HT1080 (cell line): ENCODE results near the gene KRT16. TPM values are rescaled to one million over a fixed set of nuclear protein-coding genes. Genes with fewer than 3 reads are reported as not detected.
"Not testable (repeated sequence)": the region's sequence is repeated elsewhere in the genome, so short reads cannot be mapped to it uniquely, and the experiment has no call there.

Experiments used
- DNase-seq: peaks from one replicate; pipeline ENCODE4 v3.0.0-alpha.2; 2015; ENCODE audit warnings: low read depth
- total RNA-seq: library from RNA; depleted of rRNA; stranded (reverse); fragments of >200 nt; shearing (Covaris generic); gene quantifications from 2 replicates; pipeline ENCODE4 v1.2.3, GENCODE V29; 2014

KRT16 gene
- total RNA-seq, 1 experiment from 2014 or later: not detected

DNA sequence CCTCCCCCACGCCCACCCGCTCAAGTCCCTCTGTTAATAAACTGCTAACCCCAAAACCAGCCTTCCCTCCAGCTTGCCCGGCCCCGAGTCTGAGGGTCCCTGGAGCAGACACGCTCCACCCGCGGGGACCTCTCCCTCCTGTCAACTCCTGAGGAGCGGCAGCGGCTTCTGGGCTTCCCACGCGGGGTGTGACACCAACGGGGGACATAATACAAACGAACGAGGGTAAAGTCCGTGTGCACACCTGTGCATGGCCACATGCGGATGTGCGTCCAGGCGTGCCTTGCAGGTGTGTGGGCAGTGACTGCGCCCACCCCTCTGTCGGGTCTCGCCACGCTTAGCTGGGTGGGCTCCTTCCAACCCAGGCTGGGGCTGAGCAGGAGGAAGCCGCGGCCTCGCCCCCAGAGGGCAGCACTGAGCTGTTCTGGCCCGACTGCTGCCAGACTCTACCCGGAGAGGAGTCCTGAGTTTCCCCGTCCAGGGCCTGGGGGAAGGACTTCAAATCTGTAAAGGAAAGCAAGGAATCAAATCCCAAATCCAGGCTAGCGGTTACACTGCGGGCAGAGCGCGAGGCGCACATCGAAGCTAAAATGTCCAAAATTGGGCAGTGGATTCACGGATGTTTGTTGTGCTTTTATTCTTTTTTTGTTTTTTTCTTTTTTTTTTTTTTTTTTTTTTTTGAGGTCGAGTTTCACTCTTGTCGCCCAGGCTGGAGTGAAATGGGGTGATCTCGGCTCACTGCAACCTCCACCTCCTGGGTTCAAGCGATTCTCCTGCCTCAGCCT is 36.0 kb upstream of the KRT16 start:
- peak; percentile 73 for DNase-seq

DNA sequence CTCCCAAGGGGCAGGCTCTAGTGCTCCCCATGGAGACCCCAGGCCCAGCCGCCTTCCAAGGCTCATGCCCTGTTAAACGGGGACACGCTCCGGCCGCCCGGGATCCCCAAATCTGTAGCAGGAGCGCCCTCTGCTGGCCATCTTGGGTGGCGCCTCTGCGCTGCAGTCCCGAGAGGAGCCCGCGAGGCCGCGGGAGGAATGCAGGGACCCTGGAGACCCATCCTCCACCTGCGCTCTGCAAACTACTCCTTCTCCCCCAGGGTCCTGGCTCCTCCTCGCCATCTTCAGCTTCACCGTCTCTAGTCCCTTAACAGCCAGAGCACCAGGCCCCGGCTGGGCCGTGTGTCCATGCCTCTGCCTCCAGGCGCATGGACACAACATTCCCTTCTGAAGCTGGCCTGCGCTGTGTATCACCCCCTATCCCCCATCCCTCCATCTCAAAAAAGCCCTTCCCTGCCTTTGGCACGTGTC is 35.4 kb upstream of the KRT16 start:
- peak; percentile 72 for DNase-seq

DNA sequence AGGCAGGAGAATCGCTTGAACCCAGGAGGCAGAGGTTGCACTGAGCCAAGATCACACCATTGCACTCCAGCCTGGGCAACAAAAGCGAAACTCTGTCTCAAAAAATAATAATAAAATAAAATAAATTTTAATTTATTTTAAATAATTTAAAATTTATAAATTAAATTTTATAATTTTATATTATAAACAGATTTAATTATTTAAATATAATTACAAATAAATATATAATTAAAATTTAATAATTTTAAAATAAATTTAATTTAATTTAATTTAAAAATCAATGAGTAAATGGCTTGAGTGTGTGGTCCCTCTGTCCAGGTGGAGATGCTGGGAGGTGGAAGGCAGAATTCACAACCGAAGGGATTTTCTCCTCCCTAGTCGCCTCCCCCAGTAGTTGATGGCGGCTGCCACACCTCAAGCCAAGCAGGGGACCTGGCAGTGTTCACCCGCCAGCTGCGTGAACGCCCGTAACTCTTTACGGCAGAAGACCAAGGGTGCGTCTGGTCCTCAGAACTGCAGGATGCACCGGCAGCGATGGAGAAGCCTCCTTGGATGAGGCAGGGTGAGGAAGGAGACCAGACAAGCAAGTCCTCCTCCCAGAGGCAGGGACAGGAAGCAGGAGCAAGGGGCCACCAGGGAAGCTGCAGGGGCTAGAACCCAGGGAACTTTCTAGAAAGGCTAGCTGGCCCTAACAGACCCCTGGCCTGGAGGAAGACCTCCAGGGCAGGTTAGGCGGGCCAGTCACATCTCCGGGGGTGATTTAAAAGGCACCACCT is 34.7 kb upstream of the KRT16 start:
- DNase-seq: no peak

DNA sequence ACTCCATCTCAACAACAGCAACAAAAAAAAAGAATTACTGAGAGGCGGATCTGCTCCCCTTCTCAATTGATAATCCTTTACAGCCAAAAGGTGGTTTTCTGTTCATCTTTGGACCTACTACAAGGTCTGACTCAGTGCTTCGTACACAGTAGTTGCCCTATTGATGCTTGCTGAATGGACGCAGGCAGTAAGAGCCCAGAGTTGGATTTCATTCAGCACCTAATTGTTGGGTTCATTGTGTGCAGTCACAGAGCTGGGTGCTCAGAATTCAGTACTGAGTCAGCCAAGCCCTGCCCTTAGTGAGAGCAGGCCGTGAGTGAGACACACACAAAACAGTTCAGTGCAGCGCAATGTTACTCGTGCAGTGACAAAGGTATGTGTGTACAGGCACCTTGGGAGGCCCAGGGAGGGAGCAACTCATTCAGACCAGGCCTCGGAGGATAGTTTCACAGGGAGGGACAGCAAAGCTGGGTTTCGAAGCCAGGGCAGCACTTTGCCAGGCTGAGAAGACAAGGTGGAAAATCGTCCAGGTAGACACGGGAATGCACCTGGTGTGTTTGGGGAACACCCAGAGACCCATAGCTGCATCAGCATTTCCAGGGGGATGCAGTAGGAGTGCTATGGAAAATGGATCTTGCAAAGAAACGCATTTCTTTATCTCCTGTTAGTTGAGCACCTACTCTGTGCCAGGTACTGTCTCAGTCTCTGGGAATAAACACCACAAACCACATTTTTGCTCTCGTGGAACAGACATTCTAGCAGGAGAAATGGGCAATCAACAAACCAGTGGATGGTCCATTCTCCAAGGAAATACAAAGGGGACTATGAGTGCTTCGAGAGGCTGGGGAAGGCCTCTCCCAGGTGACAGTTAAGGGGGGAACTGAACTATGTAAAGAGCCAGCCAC is 29.9 kb upstream of the KRT16 start:
- DNase-seq: no peak

DNA sequence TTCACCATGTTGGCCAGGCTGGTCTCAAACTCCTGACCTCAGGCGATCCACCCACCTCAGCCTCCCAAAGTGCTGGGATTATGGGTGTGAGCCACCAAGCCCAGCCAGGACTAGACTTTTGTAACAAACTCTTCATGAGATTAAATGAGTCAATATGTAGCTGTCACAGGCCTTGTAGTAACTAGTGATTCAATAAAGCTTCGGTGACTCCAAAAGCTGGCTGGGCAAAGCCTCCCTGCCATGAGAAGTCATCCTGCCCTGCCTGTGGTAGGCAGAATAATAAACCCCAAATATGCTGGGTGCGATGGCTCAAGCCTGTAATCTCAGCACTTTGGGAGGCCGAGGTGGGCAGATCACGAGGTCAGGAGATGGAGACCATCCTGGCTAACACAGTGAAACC is 28.0 kb upstream of the KRT16 start:
- not testable (repeated sequence) for DNase-seq

DNA sequence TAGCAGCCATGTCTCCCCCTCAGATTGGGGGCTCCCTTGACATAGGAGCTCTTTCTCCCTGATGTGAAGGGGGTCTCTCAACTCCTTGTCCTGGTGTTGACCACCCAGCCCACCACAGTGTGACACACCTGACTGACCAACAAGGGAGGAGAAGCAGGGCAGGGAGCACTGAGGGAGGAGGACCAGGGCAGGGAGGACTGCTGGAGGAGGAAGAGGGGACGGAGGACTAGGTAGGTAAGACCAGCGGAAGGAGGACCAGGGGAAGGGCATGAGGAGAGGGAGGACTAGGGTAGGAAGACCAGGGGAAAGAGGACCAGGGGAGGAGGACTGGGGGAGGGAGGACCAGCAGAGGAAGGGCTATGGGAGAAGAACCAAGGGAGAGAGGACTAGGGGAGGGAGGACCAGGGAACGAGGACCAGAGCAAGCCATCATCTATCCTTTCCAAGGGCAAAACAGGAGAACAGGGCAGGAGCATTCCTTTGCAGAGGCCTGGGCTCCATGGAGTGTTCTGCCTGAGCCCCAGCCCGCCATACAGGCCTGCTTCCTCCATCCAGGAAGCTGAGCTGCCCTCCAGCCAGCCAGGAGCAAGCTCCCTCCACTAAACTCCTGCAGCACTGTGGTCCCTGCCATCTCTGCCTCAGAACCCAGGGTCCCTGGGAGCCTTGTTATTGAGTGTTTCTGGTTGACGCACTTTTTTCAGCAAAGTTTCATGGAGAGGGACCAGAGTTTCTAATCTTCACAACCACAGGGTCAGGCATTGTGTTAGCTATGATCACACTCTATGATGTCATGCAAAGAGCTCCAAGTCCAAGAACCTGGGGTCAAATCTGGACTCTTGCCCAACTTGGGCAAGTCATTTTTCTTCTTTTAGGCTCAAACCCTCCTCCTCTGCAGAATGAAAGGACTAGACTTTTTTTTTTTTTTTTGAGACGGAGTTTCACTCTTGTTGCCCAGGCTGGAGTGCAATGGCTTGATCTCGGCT is 27.2 kb upstream of the KRT16 start:
- no peak for DNase-seq

DNA sequence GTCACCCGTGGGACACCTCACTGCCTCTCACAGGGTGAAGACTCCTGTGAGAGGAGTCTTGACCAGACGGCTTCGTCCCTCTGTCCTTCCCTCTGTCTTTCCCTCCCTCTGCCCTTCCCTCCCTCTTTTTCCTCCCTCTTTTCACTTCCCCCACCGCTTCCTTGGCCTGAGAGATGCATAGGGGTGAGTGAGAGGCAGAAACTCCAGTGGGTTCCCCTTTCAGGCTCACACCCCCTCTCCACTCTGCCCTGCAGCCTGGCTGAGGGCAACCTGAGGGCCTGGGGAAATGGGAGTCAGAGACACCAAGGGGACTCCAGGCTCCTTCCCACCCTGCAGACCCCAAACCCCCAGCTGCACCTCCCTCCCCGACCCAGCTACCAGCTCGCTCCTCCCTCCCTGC is 26.4 kb upstream of the KRT16 start:
- DNase-seq: no peak

DNA sequence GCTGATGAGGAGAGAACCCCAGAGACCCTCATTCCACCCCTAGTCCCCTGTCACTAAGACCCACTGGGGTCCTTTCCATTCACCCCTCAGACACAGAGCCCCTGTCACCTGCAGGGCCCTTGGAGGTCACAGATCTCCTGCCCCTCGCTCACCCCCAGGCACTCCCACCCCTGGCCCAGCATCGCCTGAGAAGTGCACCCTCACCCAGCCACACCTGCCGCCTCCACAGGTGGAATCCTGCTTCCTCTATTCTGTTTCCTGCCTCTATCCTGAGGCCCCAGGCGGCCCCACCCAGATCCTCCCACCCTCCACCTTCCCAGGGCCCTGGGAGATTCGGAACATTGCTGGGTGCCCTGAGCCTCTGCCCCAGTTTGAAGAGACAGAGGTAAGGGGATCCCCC is 25.6 kb upstream of the KRT16 start:
- DNase-seq: no peak

DNA sequence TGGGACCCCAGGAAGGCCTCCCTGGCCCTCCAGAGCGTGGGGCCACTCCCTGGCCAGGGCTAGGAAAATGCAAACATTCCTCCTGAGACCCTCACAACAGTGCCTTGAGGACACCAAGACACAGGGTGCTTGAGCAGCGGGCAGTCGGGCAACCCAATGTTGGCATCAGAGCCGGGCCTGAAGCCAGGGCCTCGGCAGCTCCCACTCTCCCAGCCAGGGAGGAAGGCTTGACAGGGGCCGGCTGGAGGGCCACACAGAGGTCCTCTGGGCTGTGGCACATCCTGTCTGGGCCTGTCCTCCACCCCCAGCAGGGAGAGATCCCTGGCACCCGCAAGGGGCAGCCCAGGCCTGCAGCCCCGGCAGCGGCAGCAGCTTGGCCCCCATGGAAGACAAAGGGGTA is 24.1 kb upstream of the KRT16 start:
- no peak for DNase-seq

DNA sequence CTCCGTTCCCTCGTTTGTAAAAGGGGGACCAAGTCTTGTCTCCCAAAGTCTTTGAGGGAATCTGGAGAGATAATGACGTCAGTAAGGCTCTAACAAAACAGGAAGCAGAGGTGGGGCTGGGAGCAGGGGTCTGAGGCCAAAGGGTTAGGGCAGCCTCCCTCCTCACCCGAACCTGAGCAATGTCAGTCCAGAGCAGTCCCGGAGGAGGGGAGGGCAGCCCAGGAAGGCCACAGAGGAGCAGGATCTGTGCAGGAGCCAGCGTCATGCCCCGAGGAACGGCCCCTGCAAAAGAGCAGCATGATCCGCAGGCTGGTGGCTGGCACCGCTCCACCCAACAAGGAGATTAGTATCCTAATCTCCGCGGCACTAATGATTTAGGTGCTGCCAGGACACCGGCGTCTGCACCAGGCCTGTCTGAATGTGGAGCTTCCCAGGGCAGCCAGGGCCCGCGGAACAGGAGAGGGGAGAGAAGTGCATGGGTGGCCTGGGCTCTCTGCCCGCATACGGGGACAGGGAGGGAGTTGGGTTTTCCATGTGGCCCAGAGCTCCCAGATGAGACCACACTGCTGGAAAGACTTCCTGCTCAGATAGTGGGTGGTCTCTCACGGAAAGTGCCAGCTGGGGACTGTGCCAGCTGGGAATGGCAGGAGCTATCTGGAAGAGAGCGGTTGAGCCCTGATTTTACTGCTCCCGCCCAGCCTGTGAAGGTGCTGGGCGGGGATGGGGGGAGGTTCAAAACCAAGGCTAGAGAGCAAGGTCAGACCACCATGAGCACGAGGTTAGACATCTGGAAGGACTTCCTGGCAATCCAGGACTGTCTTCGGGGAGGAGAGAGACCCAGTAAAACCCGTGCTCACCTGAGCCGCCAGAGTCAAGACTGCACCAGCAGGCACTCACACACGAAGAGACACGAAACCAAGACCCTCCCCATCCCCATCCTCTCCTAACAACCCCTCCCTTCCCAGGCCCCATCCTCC is 22.8 kb upstream of the KRT16 start:
- no peak for DNase-seq

DNA sequence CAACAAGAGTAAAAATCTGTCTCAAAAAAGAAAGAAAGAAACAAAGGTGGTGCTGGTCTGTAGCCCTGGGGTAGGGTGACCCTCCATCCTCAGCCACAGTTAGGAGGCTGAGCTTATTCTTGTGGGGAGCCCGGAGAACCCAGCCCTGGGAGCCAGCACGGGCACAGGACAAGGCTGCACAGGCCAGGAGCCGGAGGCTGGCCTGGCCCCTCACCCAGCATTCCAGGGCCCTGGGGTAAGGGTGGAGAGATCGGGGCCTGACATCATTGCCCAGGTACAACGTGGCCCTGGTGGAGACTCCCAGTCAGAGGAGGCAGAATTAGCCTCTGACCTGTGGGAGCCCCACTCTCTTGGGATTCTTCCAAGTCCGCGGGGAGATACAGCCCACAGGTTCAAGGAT is 22.1 kb upstream of the KRT16 start:
- DNase-seq: no peak

DNA sequence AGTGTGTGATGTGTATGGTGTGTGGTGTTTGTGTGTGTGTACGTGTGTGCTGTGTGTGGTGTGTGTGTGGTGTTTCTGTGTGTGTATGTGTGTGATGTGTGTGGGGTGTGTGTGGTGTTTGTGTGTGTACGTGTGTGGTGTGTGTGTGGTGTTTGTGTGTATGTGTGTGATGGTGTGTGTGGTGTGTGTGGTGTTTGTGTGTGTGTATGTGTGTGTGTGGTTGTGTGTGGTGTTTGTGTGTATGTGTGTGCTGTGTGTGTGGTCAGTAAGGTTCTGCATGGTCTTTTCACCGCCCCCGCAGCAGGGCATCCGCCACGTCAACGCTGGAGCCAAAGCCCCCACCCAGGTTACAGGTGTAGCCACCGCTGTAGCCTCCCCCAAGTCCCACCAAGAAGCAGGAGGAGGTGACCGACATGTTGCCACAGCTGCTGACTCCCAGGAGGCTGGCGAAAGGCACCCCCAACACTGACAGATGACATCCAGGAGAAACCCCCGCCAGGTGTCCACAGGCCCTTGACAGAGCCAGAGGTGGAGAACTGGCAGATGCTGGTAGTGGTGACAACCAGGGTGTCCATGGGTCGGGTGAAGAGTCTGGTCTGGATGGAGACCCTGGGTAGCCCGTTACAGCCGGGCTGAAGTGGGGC is 21.1 kb upstream of the KRT16 start:
- DNase-seq: no peak

DNA sequence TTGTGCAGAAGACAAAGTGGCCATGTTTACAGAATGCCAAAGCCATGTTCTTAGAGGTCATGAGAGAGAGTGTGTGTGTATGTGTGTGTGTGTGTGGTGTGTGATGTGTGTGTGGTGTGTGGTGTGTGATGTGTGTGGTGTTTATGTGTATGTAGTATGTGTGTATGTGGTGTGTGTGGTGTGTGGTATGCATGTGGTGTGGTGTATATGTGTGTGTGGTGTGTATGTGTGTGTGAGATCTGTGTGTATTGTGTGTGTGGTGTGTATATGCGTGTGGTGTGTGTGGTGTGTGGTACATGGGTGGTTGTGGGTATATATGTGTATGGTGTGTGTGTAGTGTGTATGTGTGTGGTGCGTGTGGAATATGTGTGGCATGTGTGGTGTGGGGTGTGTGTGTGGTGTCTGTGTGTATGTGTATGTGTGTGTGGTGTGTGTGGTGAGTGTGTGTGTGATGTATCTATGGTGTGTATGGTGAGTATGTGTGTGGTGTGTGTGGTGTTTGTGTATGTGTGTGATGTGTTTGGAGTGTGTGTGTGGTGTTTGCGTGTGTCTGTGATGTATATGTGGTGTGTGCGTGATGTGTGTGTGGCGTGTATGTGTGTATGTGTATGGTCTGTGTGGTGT is 20.0 kb upstream of the KRT16 start:
- no peak for DNase-seq

DNA sequence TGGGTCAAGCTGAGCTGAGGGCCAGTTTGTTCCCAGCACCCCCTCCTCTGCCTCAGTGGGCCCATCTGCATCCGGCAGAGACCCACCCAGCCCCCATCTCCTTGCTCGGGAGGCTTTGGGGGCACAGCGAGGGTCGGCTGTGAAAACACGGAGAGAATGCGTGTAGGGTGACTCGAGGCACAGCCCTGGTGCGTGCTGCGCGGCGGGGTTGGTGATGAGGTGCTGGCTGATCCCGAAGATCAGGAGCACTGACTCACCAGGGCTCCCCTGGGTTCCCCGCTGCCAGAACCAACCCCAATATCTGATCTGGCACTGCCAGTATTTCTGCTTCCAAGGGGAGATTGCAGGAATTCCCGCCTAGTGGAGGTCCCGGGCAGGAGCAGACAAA is 19.3 kb upstream of the KRT16 start:
- no peak for DNase-seq

DNA sequence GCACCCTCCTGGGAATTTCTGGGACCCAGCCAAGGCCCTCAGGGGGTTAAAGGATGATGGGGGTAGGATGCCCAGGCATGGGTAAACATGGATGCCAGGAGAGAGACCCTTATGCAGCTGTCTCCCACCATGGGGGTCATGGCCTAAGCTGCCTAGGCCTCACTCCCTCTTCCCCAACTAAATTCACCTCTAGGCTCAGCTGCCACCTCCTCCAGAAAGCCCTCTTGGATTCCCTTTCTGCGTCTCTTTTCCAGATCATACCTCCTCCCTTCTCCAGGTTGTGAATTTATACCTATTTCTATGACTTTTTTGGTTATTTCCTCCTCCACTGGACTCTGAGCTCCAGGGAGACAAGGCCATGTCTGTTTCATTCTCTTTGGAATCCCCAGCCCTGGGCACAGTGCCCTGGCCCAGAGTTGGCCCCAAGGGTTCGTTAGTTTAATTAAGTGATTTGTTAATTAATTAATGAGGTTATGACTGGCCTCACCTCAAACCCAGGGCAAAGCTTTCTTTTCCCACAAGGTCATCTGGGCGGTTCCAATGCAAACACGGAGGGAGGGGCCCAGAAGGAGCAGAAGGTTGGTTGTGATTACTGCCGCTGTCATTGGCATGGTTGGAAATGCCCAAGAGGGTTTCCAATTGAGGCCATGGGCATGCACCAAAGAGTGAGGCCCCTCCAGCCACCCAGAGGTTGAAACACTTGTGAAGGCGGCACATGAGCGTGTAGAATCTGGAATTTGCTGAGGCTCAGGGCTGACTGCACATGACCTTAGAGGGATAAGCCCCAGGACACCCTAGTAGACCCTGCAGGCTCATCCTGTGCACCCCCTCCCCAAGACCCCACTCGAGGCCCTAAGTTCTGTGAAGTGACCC is 18.7 kb upstream of the KRT16 start:
- DNase-seq: no peak

DNA sequence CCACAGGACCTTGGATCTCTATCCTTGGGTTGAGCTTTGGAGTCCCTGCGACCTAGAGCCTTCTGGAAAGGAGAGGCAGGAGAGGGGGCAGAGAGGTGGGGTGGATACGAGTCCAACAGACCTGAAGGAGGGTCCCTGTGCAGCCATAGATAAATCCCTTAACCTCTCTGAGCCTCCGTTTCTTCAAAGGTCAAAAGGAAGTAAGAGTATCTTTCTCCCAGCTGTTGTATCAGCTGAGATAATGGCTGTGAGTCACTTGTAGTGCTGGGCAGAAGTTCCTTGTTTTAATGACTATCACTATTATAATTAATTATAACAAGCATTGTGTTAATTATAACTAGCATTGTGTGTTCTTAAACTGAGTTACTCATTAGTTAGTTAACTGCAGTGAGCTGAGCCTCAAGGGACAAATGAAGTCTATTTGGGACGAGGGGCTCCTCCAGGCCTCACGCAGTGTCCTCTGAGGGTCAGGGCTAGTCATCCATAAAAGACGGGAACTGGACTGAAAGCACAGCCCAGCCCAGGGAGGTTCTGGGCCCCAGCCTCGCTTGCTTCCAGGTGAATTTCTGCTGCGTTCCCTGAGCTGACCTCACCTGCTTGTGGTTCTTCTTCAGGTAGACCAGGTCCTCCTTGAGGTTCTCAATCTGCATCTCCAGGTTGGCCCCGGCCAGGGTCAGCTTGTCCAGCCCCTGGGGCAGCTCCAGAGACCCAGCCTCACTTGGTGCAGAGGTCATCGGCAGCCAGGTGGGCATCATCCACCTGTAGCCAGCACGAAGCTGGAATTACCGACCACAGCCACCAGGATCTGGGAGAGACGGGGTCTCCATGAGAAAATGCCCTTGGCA is 17.5 kb upstream of the KRT16 start:
- DNase-seq: no peak
